ENCODE measurements around the gene BANP. TPM values are rescaled to one million over a fixed set of nuclear protein-coding genes. Genes with fewer than 3 reads are reported as not detected.
"Not testable (repeated sequence)": the region's sequence is repeated elsewhere in the genome, so short reads cannot be mapped to it uniquely, and the experiment has no call there.

Gene BANP
- polyA plus RNA-seq, 1 of the 3 experiments (the other 2 are of a cell fraction): 16.8 TPM

DNA sequence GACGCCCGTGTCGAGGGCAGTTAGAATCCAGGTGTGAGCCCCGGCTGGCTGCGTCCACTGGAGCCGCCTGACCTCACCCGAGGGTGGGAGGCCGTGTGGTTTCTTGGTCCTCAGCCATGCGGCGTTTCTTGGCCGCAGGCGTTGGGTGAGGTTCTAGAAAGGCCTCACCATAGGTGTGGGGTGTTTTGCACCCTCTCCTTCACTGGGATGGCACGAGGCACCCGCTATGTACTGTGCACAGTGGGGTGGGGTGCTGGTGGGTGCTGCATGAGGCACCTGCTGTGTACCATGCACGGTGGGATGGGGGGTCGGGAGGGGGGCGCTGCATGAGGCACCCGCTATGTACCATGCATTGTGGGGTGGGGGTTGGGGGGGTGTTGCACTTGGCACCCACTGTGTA lies 169.6 kb downstream of the BANP start:
- Histone ChIP-seq H3K4me3 (ENCODE audit: low read depth in 2 of 2, low read length in 1 of 2) (no peak overlapping the region), H3K4me1 (ENCODE audit: control insufficient read depth in 1 of 2, insufficient read depth in 2 of 2, low read depth in 1 of 2, low read length in 1 of 2) (peaks cover 0 to 17% of the 10 kb centered on the region in 2 experiments; a peak in 1 of 4 replicates), H3K27me3 (ENCODE audit: insufficient read depth) (no peaks in the 10 kb centered on the region), H3K9ac (no peak overlapping the region), H3K4me2 (no peak overlapping the region), H3K9me3 (no peaks in the 10 kb centered on the region), H3K36me3 (replicated peaks in 1 of 2; ENCODE audit: control insufficient read depth in 1 of 2, insufficient read depth in 2 of 2, low read length in 1 of 2) (no peaks in the 10 kb centered on the region), H3K79me2 (ENCODE audit: insufficient read depth) (no peaks in the 10 kb centered on the region), H3F3A (replicated peaks; ENCODE audit: insufficient read depth) (no peaks in the 10 kb centered on the region), H2AFZ (ENCODE audit: low read depth) (no peak overlapping the region), H3K9me2 (no peaks in the 10 kb centered on the region), H4K20me1 (ENCODE audit: insufficient read depth) (no peaks in the 10 kb centered on the region), H3K27ac (ENCODE audit: low read depth in 2 of 2, low read length in 1 of 2) (no peak overlapping the region)
- DNase-seq: no peak
- WGBS (ENCODE audit: low lambda C conversion rate): 90% methylated on average over 18 of the region's 18 CpGs
- CTCF ChIA-PET: no interaction called here
- POLR2A ChIA-PET: no interaction called here
- no peak for TF ChIP-seq ELF1 (IDR thresholded peaks at IDR 0.05)
- TF ChIP-seq EP300 (IDR thresholded peaks at IDR 0.05; ENCODE audit: borderline replicate concordance in 1 of 2, low read depth in 1 of 2, low read length in 1 of 2): no peak
- TF ChIP-seq RFX5 (IDR thresholded peaks at IDR 0.05; ENCODE audit: low read length): no peak
- no peak for TF ChIP-seq POLR2AphosphoS5 (IDR thresholded peaks at IDR 0.05; ENCODE audit: low read depth, low read length)
- TF ChIP-seq GABPA (IDR thresholded peaks at IDR 0.05; ENCODE audit: low read depth): no peak
- TF ChIP-seq SIN3A (IDR thresholded peaks at IDR 0.05; ENCODE audit: borderline replicate concordance, low read depth, low read length): no peak
- no peak for TF ChIP-seq MEF2A (IDR thresholded peaks at IDR 0.05; ENCODE audit: borderline replicate concordance, low read depth)
- no peak for TF ChIP-seq TEAD4 (IDR thresholded peaks at IDR 0.05; ENCODE audit: borderline replicate concordance, insufficient read depth)
- no peak for TF ChIP-seq NRF1 (IDR thresholded peaks at IDR 0.05; ENCODE audit: low read depth, low read length)
- TF ChIP-seq, protein P1, sequence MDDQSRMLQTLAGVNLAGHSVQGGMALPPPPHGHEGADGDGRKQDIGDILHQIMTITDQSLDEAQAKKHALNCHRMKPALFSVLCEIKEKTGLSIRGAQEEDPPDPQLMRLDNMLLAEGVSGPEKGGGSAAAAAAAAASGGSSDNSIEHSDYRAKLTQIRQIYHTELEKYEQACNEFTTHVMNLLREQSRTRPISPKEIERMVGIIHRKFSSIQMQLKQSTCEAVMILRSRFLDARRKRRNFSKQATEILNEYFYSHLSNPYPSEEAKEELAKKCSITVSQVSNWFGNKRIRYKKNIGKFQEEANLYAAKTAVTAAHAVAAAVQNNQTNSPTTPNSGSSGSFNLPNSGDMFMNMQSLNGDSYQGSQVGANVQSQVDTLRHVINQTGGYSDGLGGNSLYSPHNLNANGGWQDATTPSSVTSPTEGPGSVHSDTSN (IDR thresholded peaks at IDR 0.05): no peak
- TF ChIP-seq, protein P2, sequence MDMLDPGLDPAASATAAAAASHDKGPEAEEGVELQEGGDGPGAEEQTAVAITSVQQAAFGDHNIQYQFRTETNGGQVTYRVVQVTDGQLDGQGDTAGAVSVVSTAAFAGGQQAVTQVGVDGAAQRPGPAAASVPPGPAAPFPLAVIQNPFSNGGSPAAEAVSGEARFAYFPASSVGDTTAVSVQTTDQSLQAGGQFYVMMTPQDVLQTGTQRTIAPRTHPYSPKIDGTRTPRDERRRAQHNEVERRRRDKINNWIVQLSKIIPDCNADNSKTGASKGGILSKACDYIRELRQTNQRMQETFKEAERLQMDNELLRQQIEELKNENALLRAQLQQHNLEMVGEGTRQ (IDR thresholded peaks at IDR 0.05; ENCODE audit: borderline replicate concordance, low read depth, low read length): no peak
- no peak for TF ChIP-seq TAF1 (IDR thresholded peaks at IDR 0.05; ENCODE audit: borderline replicate concordance, low read depth, low read length)
- TF ChIP-seq TCF12 (IDR thresholded peaks at IDR 0.05): no peak
- no peak for TF ChIP-seq NFIC (IDR thresholded peaks at IDR 0.05; ENCODE audit: borderline replicate concordance)
- TF ChIP-seq YY1 (IDR thresholded peaks at IDR 0.05; ENCODE audit: low read depth): no peak
- TF ChIP-seq, protein P3, sequence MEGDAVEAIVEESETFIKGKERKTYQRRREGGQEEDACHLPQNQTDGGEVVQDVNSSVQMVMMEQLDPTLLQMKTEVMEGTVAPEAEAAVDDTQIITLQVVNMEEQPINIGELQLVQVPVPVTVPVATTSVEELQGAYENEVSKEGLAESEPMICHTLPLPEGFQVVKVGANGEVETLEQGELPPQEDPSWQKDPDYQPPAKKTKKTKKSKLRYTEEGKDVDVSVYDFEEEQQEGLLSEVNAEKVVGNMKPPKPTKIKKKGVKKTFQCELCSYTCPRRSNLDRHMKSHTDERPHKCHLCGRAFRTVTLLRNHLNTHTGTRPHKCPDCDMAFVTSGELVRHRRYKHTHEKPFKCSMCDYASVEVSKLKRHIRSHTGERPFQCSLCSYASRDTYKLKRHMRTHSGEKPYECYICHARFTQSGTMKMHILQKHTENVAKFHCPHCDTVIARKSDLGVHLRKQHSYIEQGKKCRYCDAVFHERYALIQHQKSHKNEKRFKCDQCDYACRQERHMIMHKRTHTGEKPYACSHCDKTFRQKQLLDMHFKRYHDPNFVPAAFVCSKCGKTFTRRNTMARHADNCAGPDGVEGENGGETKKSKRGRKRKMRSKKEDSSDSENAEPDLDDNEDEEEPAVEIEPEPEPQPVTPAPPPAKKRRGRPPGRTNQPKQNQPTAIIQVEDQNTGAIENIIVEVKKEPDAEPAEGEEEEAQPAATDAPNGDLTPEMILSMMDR (IDR thresholded peaks at IDR 0.05): no peak
- TF ChIP-seq RCOR1 (IDR thresholded peaks at IDR 0.05; ENCODE audit: low read length): no peak

DNA sequence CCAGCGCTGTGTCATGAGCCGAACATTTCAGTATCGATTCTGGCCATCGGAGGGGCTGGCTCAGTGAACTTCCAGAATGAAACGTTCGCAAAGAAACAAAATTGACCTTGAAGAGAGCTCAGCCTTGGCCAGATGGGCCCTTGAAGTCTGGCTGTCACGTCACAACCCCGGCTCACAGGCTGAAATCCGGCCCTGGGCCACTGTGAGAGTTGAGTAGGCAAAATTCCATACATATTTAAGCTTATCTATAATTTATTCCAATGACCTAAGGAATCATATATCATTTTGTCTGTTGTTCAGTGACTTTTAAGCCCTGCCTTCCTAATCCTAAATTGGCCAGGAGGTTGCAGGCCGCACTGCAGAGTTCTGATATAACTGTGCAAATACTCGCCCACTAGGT lies 170.2 kb downstream of the BANP start:
- H3K79me2 ChIP-seq (ENCODE audit: insufficient read depth); H3K36me3 ChIP-seq (replicated peaks in 1 of 2; ENCODE audit: control insufficient read depth in 1 of 2, insufficient read depth in 2 of 2, low read length in 1 of 2); H3K9me3 ChIP-seq; H3K4me2 ChIP-seq; H2AFZ ChIP-seq (ENCODE audit: low read depth); H3K4me3 ChIP-seq (ENCODE audit: low read depth in 2 of 2, low read length in 1 of 2); POLR2A ChIA-PET; DNase-seq; H3F3A ChIP-seq (replicated peaks; ENCODE audit: insufficient read depth); CTCF ChIA-PET; H3K9me2 ChIP-seq; H4K20me1 ChIP-seq (ENCODE audit: insufficient read depth); H3K9ac ChIP-seq; H3K27me3 ChIP-seq (ENCODE audit: insufficient read depth); H3K27ac ChIP-seq (ENCODE audit: low read depth in 2 of 2, low read length in 1 of 2): not testable (repeated sequence)
- WGBS (ENCODE audit: low lambda C conversion rate): 81% methylated on average over 11 of the region's 11 CpGs
- peaks cover 0 to 15% of the 10 kb centered on the region in 2 experiments; a peak in 1 of 4 replicates for H3K4me1 ChIP-seq (ENCODE audit: control insufficient read depth in 1 of 2, insufficient read depth in 2 of 2, low read depth in 1 of 2, low read length in 1 of 2)
